ENCODE data around the gene MALL.

The MALL gene

GRCh38 chr2:110134025-110134424 is 18.4 kb upstream of the MALL start:
- no peaks in the 10 kb centered on the region for H3K9me3 ChIP-seq (ENCODE audit: insufficient read depth, low read depth, low read length)
- no peak overlapping the region for H3K9ac ChIP-seq (ENCODE audit: low read depth, low read length)
- no peaks in the 10 kb centered on the region for H3K4me1 ChIP-seq (ENCODE audit: insufficient read depth, low read length)
- H3K4me3 ChIP-seq (ENCODE audit: low read length): no peak overlapping the region
- no peak overlapping the region for H3K27ac ChIP-seq (ENCODE audit: low read length)
- H3K27me3 ChIP-seq (ENCODE audit: insufficient read depth, low read length): no peaks in the 10 kb centered on the region
- H3K36me3 ChIP-seq (ENCODE audit: insufficient read depth, low read depth, low read length): no peaks in the 10 kb centered on the region

- H3K27ac ChIP-seq (ENCODE audit: low read length): no peak overlapping the region
- no peaks in the 10 kb centered on the region for H3K36me3 ChIP-seq (ENCODE audit: insufficient read depth, low read depth, low read length)
- no peaks in the 10 kb centered on the region for H3K9me3 ChIP-seq (ENCODE audit: insufficient read depth, low read depth, low read length)
- no peaks in the 10 kb centered on the region for H3K4me1 ChIP-seq (ENCODE audit: insufficient read depth, low read length)
- no peak overlapping the region for H3K4me3 ChIP-seq (ENCODE audit: low read length)
- no peaks in the 10 kb centered on the region for H3K27me3 ChIP-seq (ENCODE audit: insufficient read depth, low read length)
- no peak overlapping the region for H3K9ac ChIP-seq (ENCODE audit: low read depth, low read length)
These were observed 15.5 kb upstream of the MALL start for GRCh38 chr2:110131166-110131565.

GRCh38 chr2:110130757-110131156 is 15.1 kb upstream of the MALL start:
- H3K27me3 ChIP-seq (ENCODE audit: insufficient read depth, low read length): no peaks in the 10 kb centered on the region
- no peak overlapping the region for H3K4me3 ChIP-seq (ENCODE audit: low read length)
- H3K9me3 ChIP-seq (ENCODE audit: insufficient read depth, low read depth, low read length): no peaks in the 10 kb centered on the region
- no peaks in the 10 kb centered on the region for H3K36me3 ChIP-seq (ENCODE audit: insufficient read depth, low read depth, low read length)
- no peak overlapping the region for H3K9ac ChIP-seq (ENCODE audit: low read depth, low read length)
- no peak overlapping the region for H3K27ac ChIP-seq (ENCODE audit: low read length)
- H3K4me1 ChIP-seq (ENCODE audit: insufficient read depth, low read length): no peaks in the 10 kb centered on the region

GRCh38 chr2:110126906-110127305 is 11.3 kb upstream of the MALL start:
- no peak overlapping the region for H3K27ac ChIP-seq (ENCODE audit: low read length)
- H3K36me3 ChIP-seq (ENCODE audit: insufficient read depth, low read depth, low read length): no peaks in the 10 kb centered on the region
- no peaks in the 10 kb centered on the region for H3K9me3 ChIP-seq (ENCODE audit: insufficient read depth, low read depth, low read length)
- no peak overlapping the region for H3K4me3 ChIP-seq (ENCODE audit: low read length)
- H3K9ac ChIP-seq (ENCODE audit: low read depth, low read length): no peak overlapping the region
- no peaks in the 10 kb centered on the region for H3K27me3 ChIP-seq (ENCODE audit: insufficient read depth, low read length)
- no peaks in the 10 kb centered on the region for H3K4me1 ChIP-seq (ENCODE audit: insufficient read depth, low read length)

GRCh38 chr2:110126086-110126773 is 10.6 kb upstream of the MALL start:
- Histone ChIP-seq H3K27ac (ENCODE audit: low read length) (no peak overlapping the region), H3K27me3 (ENCODE audit: insufficient read depth, low read length) (no peaks in the 10 kb centered on the region), H3K4me1 (ENCODE audit: insufficient read depth, low read length) (no peaks in the 10 kb centered on the region), H3K36me3 (ENCODE audit: insufficient read depth, low read depth, low read length) (no peaks in the 10 kb centered on the region), H3K4me3 (ENCODE audit: low read length) (no peak overlapping the region), H3K9ac (ENCODE audit: low read depth, low read length) (no peak overlapping the region), H3K9me3 (ENCODE audit: insufficient read depth, low read depth, low read length) (no peaks in the 10 kb centered on the region)

GRCh38 chr2:110124939-110125691 is 9.5 kb upstream of the MALL start:
- no peak overlapping the region for H3K9ac ChIP-seq (ENCODE audit: low read depth, low read length)
- no peaks in the 10 kb centered on the region for H3K36me3 ChIP-seq (ENCODE audit: insufficient read depth, low read depth, low read length)
- H3K4me3 ChIP-seq (ENCODE audit: low read length): no peak overlapping the region
- no peaks in the 10 kb centered on the region for H3K27me3 ChIP-seq (ENCODE audit: insufficient read depth, low read length)
- H3K4me1 ChIP-seq (ENCODE audit: insufficient read depth, low read length): no peaks in the 10 kb centered on the region
- no peaks in the 10 kb centered on the region for H3K9me3 ChIP-seq (ENCODE audit: insufficient read depth, low read depth, low read length)
- H3K27ac ChIP-seq (ENCODE audit: low read length): no peak overlapping the region

GRCh38 chr2:110124038-110124825 is 8.6 kb upstream of the MALL start:
- H3K9me3 ChIP-seq (ENCODE audit: insufficient read depth, low read depth, low read length): no peaks in the 10 kb centered on the region
- no peaks in the 10 kb centered on the region for H3K27me3 ChIP-seq (ENCODE audit: insufficient read depth, low read length)
- H3K4me1 ChIP-seq (ENCODE audit: insufficient read depth, low read length): no peaks in the 10 kb centered on the region
- H3K36me3 ChIP-seq (ENCODE audit: insufficient read depth, low read depth, low read length): no peaks in the 10 kb centered on the region
- no peak overlapping the region for H3K9ac ChIP-seq (ENCODE audit: low read depth, low read length)
- no peak overlapping the region for H3K27ac ChIP-seq (ENCODE audit: low read length)
- no peak overlapping the region for H3K4me3 ChIP-seq (ENCODE audit: low read length)

GRCh38 chr2:110121592-110121991 is 6.0 kb upstream of the MALL start:
- peaks cover 16% of the 10 kb centered on the region for H3K27me3 ChIP-seq (ENCODE audit: insufficient read depth, low read length)
- no peaks in the 10 kb centered on the region for H3K9me3 ChIP-seq (ENCODE audit: insufficient read depth, low read depth, low read length)
- no peaks in the 10 kb centered on the region for H3K4me1 ChIP-seq (ENCODE audit: insufficient read depth, low read length)
- H3K27ac ChIP-seq (ENCODE audit: low read length): no peak overlapping the region
- no peak overlapping the region for H3K9ac ChIP-seq (ENCODE audit: low read depth, low read length)
- H3K36me3 ChIP-seq (ENCODE audit: insufficient read depth, low read depth, low read length): no peaks in the 10 kb centered on the region
- H3K4me3 ChIP-seq (ENCODE audit: low read length): no peak overlapping the region

GRCh38 chr2:110121052-110121334 is 5.4 kb upstream of the MALL start:
- H3K27me3 ChIP-seq (ENCODE audit: insufficient read depth, low read length): peaks cover 22% of the 10 kb centered on the region
- H3K4me1 ChIP-seq (ENCODE audit: insufficient read depth, low read length): no peaks in the 10 kb centered on the region; the same call in 1 of the 2 replicates
- no peak overlapping the region for H3K4me3 ChIP-seq (ENCODE audit: low read length)
- no peaks in the 10 kb centered on the region for H3K36me3 ChIP-seq (ENCODE audit: insufficient read depth, low read depth, low read length)
- H3K9me3 ChIP-seq (ENCODE audit: insufficient read depth, low read depth, low read length): no peaks in the 10 kb centered on the region
- H3K9ac ChIP-seq (ENCODE audit: low read depth, low read length): no peak overlapping the region
- no peak overlapping the region for H3K27ac ChIP-seq (ENCODE audit: low read length)

- H3K27me3 ChIP-seq (ENCODE audit: insufficient read depth, low read length): peaks cover 27% of the 10 kb centered on the region
- no peak overlapping the region for H3K27ac ChIP-seq (ENCODE audit: low read length)
- H3K36me3 ChIP-seq (ENCODE audit: insufficient read depth, low read depth, low read length): no peaks in the 10 kb centered on the region
- H3K9ac ChIP-seq (ENCODE audit: low read depth, low read length): no peak overlapping the region
- H3K9me3 ChIP-seq (ENCODE audit: insufficient read depth, low read depth, low read length): no peaks in the 10 kb centered on the region
- H3K4me1 ChIP-seq (ENCODE audit: insufficient read depth, low read length): no peaks in the 10 kb centered on the region; the same call in 1 of the 2 replicates
- H3K4me3 ChIP-seq (ENCODE audit: low read length): no peak overlapping the region
These were observed 4.8 kb upstream of the MALL start for GRCh38 chr2:110120171-110121051.

- H3K9me3 ChIP-seq (ENCODE audit: insufficient read depth, low read depth, low read length): no peaks in the 10 kb centered on the region
- no peak overlapping the region for H3K9ac ChIP-seq (ENCODE audit: low read depth, low read length)
- H3K27me3 ChIP-seq (ENCODE audit: insufficient read depth, low read length): peaks cover 49% of the 10 kb centered on the region
- H3K4me1 ChIP-seq (ENCODE audit: insufficient read depth, low read length): no peaks in the 10 kb centered on the region; the same call in 1 of the 2 replicates
- H3K27ac ChIP-seq (ENCODE audit: low read length): no peak overlapping the region
- no peaks in the 10 kb centered on the region for H3K36me3 ChIP-seq (ENCODE audit: insufficient read depth, low read depth, low read length)
- H3K4me3 ChIP-seq (ENCODE audit: low read length): peak overlapping the region; percentile 65; the same call in 1 of the 2 replicates
These were observed 550 bp upstream of the MALL start for GRCh38 chr2:110116033-110116710.

Data from iPS-20b (cell line).